HAP-1 (cell line): ENCODE results near the gene RUFY1.
A peak's percentile ranks its signal among the peaks of the same experiment; 100 is the strongest.
"Not testable (repeated sequence)": the region's sequence is repeated elsewhere in the genome, so short reads cannot be mapped to it uniquely, and the experiment has no call there.

ENCODE experiments used
- DNase-seq, 2 experiments: peaks; one replicate each; pipeline ENCODE4 v3.0.0-alpha.2; 2016 to 2020; ENCODE audit warnings: low spot score in 2 of 2
- H3K27me3 ChIP-seq: fragments of 250-450 bp; sonication (Bioruptor Pico); 2 replicates; pipeline ENCODE4 v1.5.1; 2020; ENCODE audit warnings: low read depth, mild to moderate bottlenecking, moderate library complexity
- H3K36me3 ChIP-seq: fragments of 250-450 bp; sonication (Bioruptor Pico); replicated peaks from 2 replicates; pipeline ENCODE4 v1.5.1; 2020; ENCODE audit warnings: mild to moderate bottlenecking
- H3K4me1 ChIP-seq: fragments of 250-450 bp; sonication (Bioruptor Pico); 2 replicates; pipeline ENCODE4 v1.5.1; 2020; ENCODE audit warnings: mild to moderate bottlenecking
- H3K4me3 ChIP-seq: fragments of 250-450 bp; sonication (Bioruptor Pico); 2 replicates; pipeline ENCODE4 v1.5.1; 2020; ENCODE audit warnings: mild to moderate bottlenecking, moderate library complexity
- H3K9me3 ChIP-seq: fragments of 250-450 bp; sonication (Bioruptor Pico); 2 replicates; pipeline ENCODE4 v1.5.1; 2020; ENCODE audit warnings: mild to moderate bottlenecking, moderate library complexity
- in situ Hi-C: fragments of 300-500 bp; cut with MboI; formaldehyde crosslinking; loops from 3 replicates; pipeline ENCODE4 v1.14.3; 2020; ENCODE audit warnings: low sequenced_read_pairs, inconsistent platforms, mixed read lengths

Gene RUFY1, protein sequence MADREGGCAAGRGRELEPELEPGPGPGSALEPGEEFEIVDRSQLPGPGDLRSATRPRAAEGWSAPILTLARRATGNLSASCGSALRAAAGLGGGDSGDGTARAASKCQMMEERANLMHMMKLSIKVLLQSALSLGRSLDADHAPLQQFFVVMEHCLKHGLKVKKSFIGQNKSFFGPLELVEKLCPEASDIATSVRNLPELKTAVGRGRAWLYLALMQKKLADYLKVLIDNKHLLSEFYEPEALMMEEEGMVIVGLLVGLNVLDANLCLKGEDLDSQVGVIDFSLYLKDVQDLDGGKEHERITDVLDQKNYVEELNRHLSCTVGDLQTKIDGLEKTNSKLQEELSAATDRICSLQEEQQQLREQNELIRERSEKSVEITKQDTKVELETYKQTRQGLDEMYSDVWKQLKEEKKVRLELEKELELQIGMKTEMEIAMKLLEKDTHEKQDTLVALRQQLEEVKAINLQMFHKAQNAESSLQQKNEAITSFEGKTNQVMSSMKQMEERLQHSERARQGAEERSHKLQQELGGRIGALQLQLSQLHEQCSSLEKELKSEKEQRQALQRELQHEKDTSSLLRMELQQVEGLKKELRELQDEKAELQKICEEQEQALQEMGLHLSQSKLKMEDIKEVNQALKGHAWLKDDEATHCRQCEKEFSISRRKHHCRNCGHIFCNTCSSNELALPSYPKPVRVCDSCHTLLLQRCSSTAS

GRCh38 chr5:179550511-179551342 lies at the start of gene RUFY1:
Gene RUFY1, plus strand, starts transcription at chr5:179550554. Its CDS starts 16 bp downstream, at chr5:179550570.
- DNase-seq: peak; percentile 50 to 84

DNA sequence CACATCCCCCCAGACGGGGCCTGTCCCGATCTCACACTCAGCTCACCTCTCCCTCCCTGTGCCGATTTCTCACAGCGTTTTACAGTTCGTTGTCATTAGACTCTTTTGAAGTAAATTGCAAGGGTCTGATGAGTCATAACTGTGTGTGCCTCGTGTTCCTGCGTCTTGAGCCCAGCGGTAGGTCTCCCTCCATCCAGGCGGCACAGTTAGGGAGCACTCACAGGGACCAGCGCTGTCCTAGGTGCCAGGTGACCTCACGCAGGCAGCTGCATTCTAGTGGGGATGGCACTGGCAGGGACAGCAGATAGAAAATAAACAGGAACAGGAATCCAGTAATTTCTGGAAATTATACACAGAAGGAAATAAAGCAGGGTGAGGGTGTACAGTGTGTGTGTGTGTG lies 48.4 kb upstream of the RUFY1 start:
- DNase-seq, H3K27me3 ChIP-seq, H3K4me3 ChIP-seq, in situ Hi-C loops, H3K9me3 ChIP-seq, H3K4me1 ChIP-seq, H3K36me3 ChIP-seq: not testable (repeated sequence)

More at GRCh38 chr5:179550511-179551342, at the start of gene RUFY1:
- H3K27me3 ChIP-seq: no peaks in the 10 kb centered on the region
- H3K4me3 ChIP-seq: peak within 1 kb of the TSS; percentile 91
- in situ Hi-C loops: no loop called here
- H3K36me3 ChIP-seq: peaks cover 8% of the 10 kb centered on the region
- H3K9me3 ChIP-seq: no peaks in the 10 kb centered on the region
- H3K4me1 ChIP-seq: peaks cover 25% of the 10 kb centered on the region

- H3K4me1 ChIP-seq, H3K4me3 ChIP-seq, H3K9me3 ChIP-seq, H3K27me3 ChIP-seq, in situ Hi-C loops, DNase-seq, H3K36me3 ChIP-seq: not testable (repeated sequence)
These were observed 47.9 kb upstream of the RUFY1 start for GRCh38 chr5:179502420-179502819.

DNA sequence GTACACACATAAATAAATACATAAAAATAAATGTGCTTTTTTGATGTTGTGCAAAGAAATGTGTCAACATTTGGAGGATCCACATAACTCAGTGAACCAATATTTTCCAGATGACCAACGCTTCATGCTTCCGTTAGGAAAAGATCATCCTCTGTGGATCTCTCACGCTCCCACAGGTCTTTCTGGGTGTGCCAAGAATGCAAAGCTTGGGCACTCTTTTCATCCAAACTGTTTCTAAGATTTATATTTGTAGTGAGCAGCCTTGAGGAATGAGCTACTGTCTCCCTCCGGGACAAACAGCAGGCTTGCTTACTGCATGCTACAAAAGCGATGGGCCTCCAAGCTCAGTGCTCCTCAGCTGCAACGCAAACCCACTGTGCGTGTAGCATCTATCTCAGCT lies 46.2 kb upstream of the RUFY1 start:
- H3K9me3 ChIP-seq: no peaks in the 10 kb centered on the region
- H3K27me3 ChIP-seq: no peaks in the 10 kb centered on the region
- H3K4me3 ChIP-seq: no peak overlapping the region
- H3K4me1 ChIP-seq: no peaks in the 10 kb centered on the region
- in situ Hi-C loops: no loop called here
- H3K36me3 ChIP-seq: no peaks in the 10 kb centered on the region
- no peak for DNase-seq

DNA sequence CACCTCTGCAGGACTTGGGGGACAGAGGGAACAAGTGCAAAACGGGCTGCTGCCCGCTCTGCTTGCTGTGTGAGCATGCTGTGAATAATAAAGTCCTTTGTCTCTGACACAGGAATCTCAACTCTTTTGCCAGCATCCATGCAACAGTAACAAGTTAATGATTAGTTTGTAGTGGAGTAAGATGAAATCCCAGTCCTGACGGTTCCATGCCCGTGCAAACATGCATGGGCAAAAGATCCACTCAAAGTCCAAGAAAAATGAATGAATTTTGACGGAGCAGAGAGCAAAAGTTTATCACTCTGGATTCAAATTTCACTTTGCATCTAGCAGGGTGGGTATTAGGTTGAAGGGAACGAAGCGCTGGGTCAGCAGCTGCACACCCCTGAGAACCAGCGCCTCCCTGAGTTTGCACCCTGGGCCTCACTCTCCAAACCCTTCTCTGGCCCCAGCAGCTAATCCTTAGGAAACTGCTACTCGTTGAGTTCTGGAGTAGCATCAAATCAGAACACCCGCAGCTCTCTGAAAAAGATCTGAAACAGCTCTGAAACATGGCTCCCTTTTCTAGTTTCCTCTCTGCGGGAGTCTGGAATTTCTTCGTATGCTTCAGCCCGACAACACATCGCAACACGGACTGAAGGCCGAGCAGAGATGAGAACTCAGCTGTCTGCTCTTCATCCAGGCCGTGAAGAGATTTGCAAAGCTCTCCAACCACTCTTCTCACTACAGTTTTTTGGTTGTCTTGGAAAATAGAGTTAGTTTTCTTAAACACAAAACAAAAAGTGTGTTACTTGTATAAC lies 45.6 kb upstream of the RUFY1 start:
- in situ Hi-C loops: no loop called here

DNA sequence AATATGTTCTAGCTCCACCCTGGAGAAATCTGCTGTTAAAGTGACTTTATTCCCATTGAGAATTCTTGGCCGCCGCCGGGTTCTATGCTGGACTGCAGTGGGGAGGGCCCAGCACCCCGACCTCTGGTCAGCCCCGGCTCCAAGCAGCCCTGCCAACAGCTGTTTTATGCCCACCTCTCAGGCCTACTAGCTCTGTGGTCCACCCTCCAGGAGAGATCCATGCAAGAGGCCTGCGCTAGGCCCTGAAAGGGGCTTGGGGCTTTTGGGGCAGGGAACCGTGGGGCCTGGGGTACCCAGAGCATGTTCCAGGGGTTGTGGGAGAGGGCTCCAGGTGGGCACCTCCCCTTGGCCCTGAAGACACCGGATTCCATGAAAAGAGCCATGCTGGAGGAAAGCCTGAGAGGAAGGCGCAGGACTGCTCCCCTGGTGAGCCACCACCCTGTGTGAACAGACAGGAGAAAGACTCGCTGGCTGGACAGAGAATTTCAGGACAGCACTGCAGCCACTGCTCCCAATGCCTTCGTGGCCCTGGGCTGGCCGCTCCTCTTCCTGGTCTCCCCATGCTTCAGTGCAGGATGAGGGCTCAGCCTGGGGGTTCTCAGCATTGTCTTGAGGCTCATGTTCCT lies 44.6 kb upstream of the RUFY1 start:
- H3K27me3 ChIP-seq: no peaks in the 10 kb centered on the region
- DNase-seq: no peak
- H3K36me3 ChIP-seq: no peaks in the 10 kb centered on the region
- no peak overlapping the region for H3K4me3 ChIP-seq
- in situ Hi-C loops: no loop called here
- no peaks in the 10 kb centered on the region for H3K4me1 ChIP-seq
- H3K9me3 ChIP-seq: no peaks in the 10 kb centered on the region

More for the DNA sequence above, 45.6 kb upstream of the RUFY1 start:
- no peaks in the 10 kb centered on the region for H3K9me3 ChIP-seq
- H3K4me3 ChIP-seq: no peak overlapping the region
- DNase-seq: no peak
- H3K36me3 ChIP-seq: no peaks in the 10 kb centered on the region
- no peaks in the 10 kb centered on the region for H3K4me1 ChIP-seq
- no peaks in the 10 kb centered on the region for H3K27me3 ChIP-seq

GRCh38 chr5:179509239-179509638 lies 41.1 kb upstream of the RUFY1 start:
- Histone ChIP-seq H3K4me3 (no peak overlapping the region), H3K4me1 (peaks cover 3% of the 10 kb centered on the region), H3K9me3 (no peaks in the 10 kb centered on the region), H3K36me3 (no peaks in the 10 kb centered on the region), H3K27me3 (no peaks in the 10 kb centered on the region)
- DNase-seq: no peak
- in situ Hi-C loops: no loop called here

DNA sequence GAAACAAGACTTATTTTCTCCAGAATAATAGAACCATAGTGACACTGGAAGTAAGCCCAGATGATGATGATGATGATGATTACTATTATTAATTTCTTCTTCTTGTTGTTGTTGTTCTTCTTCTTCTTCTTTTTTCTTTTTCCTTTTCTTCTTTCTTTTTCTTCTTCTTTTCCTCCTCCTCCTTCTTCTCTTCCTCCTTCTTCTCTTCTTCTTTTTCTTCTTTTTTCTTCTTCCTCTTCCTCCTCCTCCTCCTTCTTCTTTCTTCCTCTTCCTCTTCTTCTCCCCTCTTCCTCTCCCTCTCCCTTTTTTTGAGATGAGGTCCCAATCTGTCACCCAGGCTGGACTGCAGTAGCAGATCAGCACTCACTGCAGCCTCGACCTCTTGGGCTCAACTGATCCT lies 40.5 kb upstream of the RUFY1 start:
- Histone ChIP-seq H3K9me3 (no peaks in the 10 kb centered on the region), H3K36me3 (no peaks in the 10 kb centered on the region), H3K4me1 (peaks cover 6% of the 10 kb centered on the region), H3K27me3 (no peaks in the 10 kb centered on the region), H3K4me3 (no peak overlapping the region)
- in situ Hi-C loops: no loop called here
- DNase-seq: no peak

- no peaks in the 10 kb centered on the region for H3K9me3 ChIP-seq
- H3K36me3 ChIP-seq: no peaks in the 10 kb centered on the region
- H3K4me1 ChIP-seq: peaks cover 9% of the 10 kb centered on the region
- H3K27me3 ChIP-seq: no peaks in the 10 kb centered on the region
- no peak overlapping the region for H3K4me3 ChIP-seq
- DNase-seq: no peak
- in situ Hi-C loops: no loop called here
These were observed 37.8 kb upstream of the RUFY1 start for GRCh38 chr5:179512452-179513000.

DNA sequence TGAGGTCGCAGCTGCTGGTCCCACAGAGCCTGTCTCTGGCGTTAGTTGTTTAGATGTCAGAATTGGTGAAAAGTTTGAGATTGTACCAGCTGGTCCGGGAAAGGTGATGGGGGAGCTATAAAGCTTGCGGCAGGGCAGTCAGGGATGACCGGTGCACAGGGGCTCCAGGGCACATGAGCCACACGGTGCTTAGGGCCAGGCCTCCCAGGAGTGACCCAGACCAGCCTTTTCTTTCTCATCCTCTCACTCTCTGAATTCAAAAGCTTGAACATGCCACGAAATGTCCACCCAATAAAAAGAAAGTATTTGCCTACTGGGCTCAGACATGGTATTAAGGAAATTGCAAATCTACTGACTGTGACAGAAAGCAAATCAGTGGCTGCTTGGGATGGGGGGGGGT lies 34.9 kb upstream of the RUFY1 start:
- H3K27me3 ChIP-seq, H3K4me3 ChIP-seq, H3K36me3 ChIP-seq, DNase-seq, H3K4me1 ChIP-seq, H3K9me3 ChIP-seq, in situ Hi-C loops: not testable (repeated sequence)

DNA sequence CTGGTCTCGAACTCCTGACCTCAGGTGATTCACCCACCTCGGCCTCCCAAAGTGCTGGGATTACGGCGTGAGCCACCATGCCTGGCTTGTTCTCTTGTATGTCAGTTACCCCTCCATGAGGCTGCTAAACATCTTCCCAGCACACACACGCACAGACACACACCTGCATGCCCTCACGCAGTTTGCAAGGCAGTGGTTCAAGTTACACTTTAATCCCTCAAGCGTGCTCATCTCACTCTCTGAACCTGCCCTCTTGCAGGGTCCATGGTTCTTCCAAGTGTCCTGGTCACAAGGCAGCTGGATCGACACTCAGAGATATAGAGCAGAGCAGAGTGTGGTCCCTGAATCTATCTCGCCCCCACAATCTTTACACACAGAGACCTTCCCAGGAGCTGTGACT lies 34.1 kb upstream of the RUFY1 start:
- in situ Hi-C loops: no loop called here
- Histone ChIP-seq H3K9me3 (no peaks in the 10 kb centered on the region), H3K4me1 (peaks cover 9% of the 10 kb centered on the region), H3K36me3 (no peaks in the 10 kb centered on the region), H3K4me3 (no peak overlapping the region), H3K27me3 (no peaks in the 10 kb centered on the region)
- no peak for DNase-seq

DNA sequence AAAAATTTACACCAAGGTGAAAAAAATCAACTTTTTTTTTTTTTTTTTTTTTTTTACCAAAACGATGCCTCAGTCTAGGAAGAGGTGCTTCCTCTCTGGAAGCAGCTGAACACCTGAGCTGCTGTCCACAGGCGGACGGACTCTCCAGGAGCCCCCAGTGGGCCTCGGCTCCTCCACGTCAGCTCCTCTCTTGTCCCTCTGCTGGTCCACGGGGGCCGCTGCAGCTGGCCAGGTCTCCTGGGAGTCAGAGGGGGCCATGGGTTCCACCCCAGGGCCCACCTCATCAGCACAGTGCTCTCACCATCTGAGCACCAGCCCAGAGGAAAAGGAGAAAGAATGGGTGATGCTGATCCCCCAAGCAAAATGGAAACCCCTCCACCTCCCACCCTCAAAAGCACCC lies 32.6 kb upstream of the RUFY1 start:
- DNase-seq, H3K4me1 ChIP-seq, H3K4me3 ChIP-seq, H3K27me3 ChIP-seq, H3K36me3 ChIP-seq, in situ Hi-C loops, H3K9me3 ChIP-seq: not testable (repeated sequence)

DNA sequence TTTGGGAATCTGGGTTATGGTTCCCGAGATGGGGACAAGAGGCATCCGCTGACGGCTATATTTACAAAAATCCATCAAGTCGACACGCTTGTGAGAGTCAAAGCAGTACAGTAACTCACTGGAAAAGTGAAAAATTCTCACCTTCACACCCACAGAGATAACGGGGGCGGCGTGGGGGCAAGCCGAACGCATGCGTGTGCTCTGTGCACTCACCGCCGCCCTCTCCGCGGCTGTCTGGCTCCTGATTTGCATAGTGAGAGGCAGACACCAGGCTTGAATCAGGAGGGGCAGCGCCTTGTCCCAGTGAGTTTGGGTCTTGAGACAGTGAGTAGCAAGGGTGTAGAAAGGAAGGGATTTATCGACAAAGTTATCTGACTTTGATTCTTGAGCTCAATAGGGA lies 32.0 kb upstream of the RUFY1 start:
- in situ Hi-C loops, H3K4me3 ChIP-seq, H3K4me1 ChIP-seq, H3K9me3 ChIP-seq, H3K36me3 ChIP-seq, H3K27me3 ChIP-seq, DNase-seq: not testable (repeated sequence)
